ENCODE measurements around the gene TMEM106B. TPM values are rescaled to one million over a fixed set of nuclear protein-coding genes. Genes with fewer than 3 reads are reported as not detected.

The TMEM106B gene
- total and polyA plus RNA-seq, 2 of the 4 experiments (the other 2 are of a cell fraction) = 24.7 to 59.5 TPM

DNA sequence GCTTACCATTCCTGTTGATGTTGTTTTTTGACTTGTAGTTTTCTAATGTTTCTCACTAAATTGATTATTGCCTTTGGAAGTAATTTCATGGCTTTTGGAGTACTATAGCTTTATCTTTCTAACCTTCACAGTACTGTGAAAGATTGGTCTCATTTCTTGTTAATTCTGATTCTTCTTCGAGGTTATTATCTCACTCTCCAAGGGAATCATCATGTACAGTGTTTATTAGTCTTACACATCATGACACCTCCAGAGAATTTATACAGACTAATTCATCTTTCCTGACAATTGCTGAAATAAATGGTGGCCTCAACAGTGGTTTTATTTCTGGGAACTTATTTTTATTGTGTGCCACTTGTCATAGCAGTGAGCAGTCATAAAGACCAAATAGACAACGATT, 37.4 kb upstream of the TMEM106B start:
- BruUV-seq (replicated peaks) = no TSS peak

More for the DNA sequence above, 37.4 kb upstream of the TMEM106B start:
- no peaks in the 10 kb centered on the region for H3K36me3 ChIP-seq (ENCODE audit: control insufficient read depth, insufficient read depth, low read length)
- H4K8ac ChIP-seq (ENCODE audit: low read depth in 2 of 2, low read length in 2 of 2) = no peak overlapping the region
- no peak overlapping the region for H2BK15ac ChIP-seq (ENCODE audit: low read depth, low read length)
- no peak overlapping the region for H3K27ac ChIP-seq (ENCODE audit: insufficient read depth, low read length)
- intact Hi-C loops (cut with micrococcal nuclease) = no loop called here
- H3K9ac ChIP-seq (ENCODE audit: low read depth, low read length) = no peak overlapping the region
- no peak overlapping the region for H3K4ac ChIP-seq (ENCODE audit: low read depth, low read length)
- H4K91ac ChIP-seq (ENCODE audit: insufficient read depth, low read depth, low read length) = no peak overlapping the region
- H2AFZ ChIP-seq (replicated peaks; ENCODE audit: low read length, poor library complexity) = no peak overlapping the region
- in situ Hi-C loops (cut with MboI; ENCODE audit: low sequenced_read_pairs) = no loop called here
- H3K9me3 ChIP-seq (ENCODE audit: control insufficient read depth, insufficient read depth, low read length) = no peaks in the 10 kb centered on the region
- no peaks in the 10 kb centered on the region for H3K79me1 ChIP-seq (ENCODE audit: low read depth in 1 of 2, low read length in 2 of 2)
- ATAC-seq (ENCODE audit: low read depth) = no peak
- no peak overlapping the region for H2BK5ac ChIP-seq (ENCODE audit: low read depth, low read length, poor library complexity, severe bottlenecking)
- ChIA-PET POLR2A (ENCODE audit: unreplicated experiment) (no interaction called here), CTCF (no interaction called here)
- H3K9me1 ChIP-seq (ENCODE audit: insufficient read depth, low read length) = no peaks in the 10 kb centered on the region
- no peak overlapping the region for H3K4me2 ChIP-seq (ENCODE audit: low read depth, low read length)
- no peak overlapping the region for H3K56ac ChIP-seq (ENCODE audit: extremely low read depth, insufficient read depth, low read length)
- no peak overlapping the region for H2BK20ac ChIP-seq (ENCODE audit: low read depth, low read length)
- H3K18ac ChIP-seq (ENCODE audit: low read depth, low read length) = no peak overlapping the region
- H2BK120ac ChIP-seq (ENCODE audit: low read depth, low read length) = no peak overlapping the region
- H3K27me3 ChIP-seq (ENCODE audit: control insufficient read depth, insufficient read depth, low read length) = no peaks in the 10 kb centered on the region
- dilution Hi-C loops (cut with HindIII; ENCODE audit: low sequenced_read_pairs, unreplicated experiment) = no loop called here
- WGBS, 2 experiments (ENCODE audit: extremely low coverage in 2 of 2, insufficient read length in 1 of 2) = no CpG with 5 or more reads among the region's 2 CpGs
- H2AK5ac ChIP-seq (ENCODE audit: low read depth, low read length) = no peak overlapping the region
- H2AK9ac ChIP-seq (replicated peaks; ENCODE audit: low read depth, low read length, poor library complexity) = no peak overlapping the region
- no peaks in the 10 kb centered on the region for H3K4me1 ChIP-seq (ENCODE audit: control insufficient read depth, insufficient read depth, low read length)
- no peaks in the 10 kb centered on the region for H4K20me1 ChIP-seq (ENCODE audit: insufficient read depth, low read length)
- TF ChIP-seq MXI1 (IDR thresholded peaks at IDR 0.05; ENCODE audit: borderline replicate concordance, low read depth, low read length) (no peak), POLR2A (IDR thresholded peaks at IDR 0.05; ENCODE audit: low read depth, low read length) (no peak)
- no peak for DNase-seq
- no peak overlapping the region for H4K5ac ChIP-seq (ENCODE audit: low read depth, low read length)
- H3K23ac ChIP-seq (ENCODE audit: low read depth, low read length) = no peak overlapping the region
- no peak overlapping the region for H3K14ac ChIP-seq (replicated peaks; ENCODE audit: low read depth, low read length)
- H3K4me3 ChIP-seq (ENCODE audit: insufficient read depth, low read depth, low read length) = no peak overlapping the region

All from IMR-90 (cell line).